8988T (cell line): ENCODE results near the gene FARP1.
"Not testable (repeated sequence)": the region's sequence is repeated elsewhere in the genome, so short reads cannot be mapped to it uniquely, and the experiment has no call there.

Experiments used
- DNase-seq: peaks from one replicate; pipeline ENCODE4 v3.0.0; 2011

Gene FARP1

GRCh38 chr13:98342953-98343352 lies 200.1 kb downstream of the FARP1 start:
- no peak for DNase-seq

GRCh38 chr13:98343461-98343860 lies 200.6 kb downstream of the FARP1 start:
- no peak for DNase-seq

- no peak for DNase-seq
These were observed 201.5 kb downstream of the FARP1 start for GRCh38 chr13:98344392-98344791.

GRCh38 chr13:98345107-98345935 lies 202.4 kb downstream of the FARP1 start:
- no peak for DNase-seq

- no peak for DNase-seq
These were observed 204.2 kb downstream of the FARP1 start for GRCh38 chr13:98346904-98347636.

- DNase-seq: no peak
These were observed 204.9 kb downstream of the FARP1 start for GRCh38 chr13:98347756-98348155.

- no peak for DNase-seq
These were observed 205.7 kb downstream of the FARP1 start for GRCh38 chr13:98348466-98349200.

GRCh38 chr13:98349731-98350305 lies 206.9 kb downstream of the FARP1 start:
- DNase-seq: no peak

GRCh38 chr13:98350746-98351330 lies 207.9 kb downstream of the FARP1 start:
- DNase-seq: no peak

GRCh38 chr13:98351636-98352035 lies 208.7 kb downstream of the FARP1 start:
- no peak for DNase-seq

GRCh38 chr13:98352226-98352625 lies 209.3 kb downstream of the FARP1 start:
- no peak for DNase-seq

GRCh38 chr13:98353750-98354149 lies 210.9 kb downstream of the FARP1 start:
- DNase-seq: no peak

- no peak for DNase-seq
These were observed 216.0 kb downstream of the FARP1 start for GRCh38 chr13:98358937-98359336.

GRCh38 chr13:98360545-98360944 lies 217.7 kb downstream of the FARP1 start:
- no peak for DNase-seq

GRCh38 chr13:98363326-98363725 lies 220.4 kb downstream of the FARP1 start:
- DNase-seq: no peak

GRCh38 chr13:98364179-98364578 lies 221.3 kb downstream of the FARP1 start:
- DNase-seq: no peak

- DNase-seq: no peak
These were observed 221.8 kb downstream of the FARP1 start for GRCh38 chr13:98364647-98365046.

GRCh38 chr13:98365302-98365701 lies 222.4 kb downstream of the FARP1 start:
- no peak for DNase-seq

- DNase-seq: no peak
These were observed 223.1 kb downstream of the FARP1 start for GRCh38 chr13:98366010-98366409.

GRCh38 chr13:98366443-98366842 lies 223.5 kb downstream of the FARP1 start:
- no peak for DNase-seq

GRCh38 chr13:98366959-98367358 lies 224.1 kb downstream of the FARP1 start:
- no peak for DNase-seq

GRCh38 chr13:98368019-98368418 lies 225.1 kb downstream of the FARP1 start:
- no peak for DNase-seq

GRCh38 chr13:98369520-98369919 lies 226.6 kb downstream of the FARP1 start:
- not testable (repeated sequence) for DNase-seq
